GM19463 (cell line): ENCODE results near the gene CUX1.
"Not testable (repeated sequence)": the region's sequence is repeated elsewhere in the genome, so short reads cannot be mapped to it uniquely, and the experiment has no call there.

Source experiments
- ATAC-seq: cut with Tn5 transposase; IDR thresholded peaks from one replicate; pipeline ENCODE4 v1.9.1; 2021; ENCODE audit warnings: mild to moderate bottlenecking, moderate library complexity; ENCODE audit not compliant: unreplicated experiment

Gene CUX1

DNA sequence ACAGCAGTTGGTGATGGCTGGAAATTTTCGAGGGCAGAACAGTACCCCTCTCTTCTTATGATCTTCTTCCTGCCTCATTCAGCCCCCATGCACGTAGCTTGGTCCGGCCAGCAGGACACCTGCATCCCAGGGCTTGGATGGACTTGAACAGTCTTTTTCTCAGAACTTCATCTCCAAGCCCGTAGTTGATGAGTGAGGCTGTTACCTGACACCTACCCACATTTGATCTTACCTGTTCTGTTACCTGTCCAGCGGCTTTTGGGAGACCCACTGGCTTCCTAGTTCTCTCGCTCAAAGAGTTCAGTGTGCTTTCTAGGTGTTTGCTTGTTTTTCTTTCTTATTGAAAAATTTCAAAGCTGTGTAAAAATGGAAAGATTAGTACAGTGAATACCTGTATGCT is 212.2 kb downstream of the CUX1 start:
- no peak for ATAC-seq

DNA sequence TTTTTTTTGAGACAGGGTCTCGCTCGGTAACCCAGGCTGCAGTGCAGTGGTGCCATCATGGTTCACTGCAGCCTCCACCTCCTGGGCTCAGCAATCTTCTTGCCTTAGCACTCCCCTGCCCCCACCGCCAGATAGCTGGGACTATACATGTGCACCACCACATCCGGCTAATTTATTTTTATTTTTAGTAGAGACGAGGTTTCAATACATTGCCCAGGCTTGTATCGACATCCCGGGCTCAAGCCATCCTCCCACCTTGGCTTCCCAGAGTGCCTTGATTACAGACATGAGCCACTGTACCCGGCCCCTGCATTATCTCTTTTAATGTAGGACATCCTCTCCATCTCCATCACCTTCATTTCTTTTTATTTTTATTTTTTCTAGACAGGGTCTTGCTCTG is 213.3 kb downstream of the CUX1 start:
- no peak for ATAC-seq

DNA sequence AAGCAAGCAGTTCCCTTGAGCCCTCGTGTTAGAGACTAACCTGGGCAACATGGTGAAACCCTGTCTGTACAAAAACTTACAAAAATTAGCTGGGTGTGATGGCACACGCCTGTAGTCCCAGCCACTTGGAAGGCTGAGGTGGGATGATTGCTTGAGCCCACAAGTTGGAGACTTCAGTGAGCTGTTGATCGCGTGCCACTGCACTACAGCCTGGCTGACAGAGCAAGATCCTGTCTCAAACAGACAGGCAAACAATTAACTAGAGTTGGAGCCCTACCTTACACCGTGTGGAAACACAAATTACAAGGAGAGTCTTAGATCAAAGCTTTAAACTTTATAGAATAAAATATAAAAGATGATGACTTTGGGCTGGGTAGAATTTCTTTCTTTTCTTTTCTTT is 219.5 kb downstream of the CUX1 start:
- no peak for ATAC-seq

DNA sequence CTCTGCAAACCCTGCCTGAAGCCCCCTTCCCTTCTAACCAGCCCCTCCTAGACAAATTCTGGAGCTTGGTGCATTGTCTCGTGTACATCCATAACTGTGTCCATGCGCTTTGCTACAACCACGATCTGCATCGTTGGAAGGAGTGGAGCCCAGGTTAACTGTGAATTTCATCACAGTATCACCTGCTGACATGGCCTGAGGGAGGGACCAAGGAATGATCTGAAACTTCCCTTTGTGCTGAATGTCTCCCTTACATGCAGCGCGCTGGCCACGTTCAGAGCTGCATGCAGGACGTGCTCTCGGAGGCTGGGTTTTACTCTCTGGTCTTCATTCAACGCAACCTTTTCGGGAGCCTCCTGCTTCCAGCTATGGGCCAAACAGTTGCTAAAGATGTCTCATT is 222.3 kb downstream of the CUX1 start:
- ATAC-seq, result no peak

DNA sequence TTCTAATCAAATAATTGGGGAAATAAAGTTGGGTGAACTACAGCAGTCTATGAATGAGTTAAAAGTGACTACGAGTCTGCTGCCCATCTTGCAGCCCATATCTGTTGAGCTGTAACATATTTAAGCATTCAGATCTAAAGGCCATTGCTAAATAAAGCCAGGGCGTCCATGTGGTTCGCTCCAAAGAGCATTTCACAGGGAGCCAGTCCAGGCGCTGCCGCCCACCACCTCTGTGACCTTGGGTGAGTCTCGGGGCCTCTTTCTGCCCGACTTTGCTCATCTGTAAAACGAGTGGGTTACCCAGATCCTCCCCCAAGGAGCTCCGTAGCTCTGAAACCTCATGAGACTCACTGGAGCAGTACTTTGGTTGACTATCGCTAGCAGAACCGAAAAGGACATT is 223.1 kb downstream of the CUX1 start:
- no peak for ATAC-seq

DNA sequence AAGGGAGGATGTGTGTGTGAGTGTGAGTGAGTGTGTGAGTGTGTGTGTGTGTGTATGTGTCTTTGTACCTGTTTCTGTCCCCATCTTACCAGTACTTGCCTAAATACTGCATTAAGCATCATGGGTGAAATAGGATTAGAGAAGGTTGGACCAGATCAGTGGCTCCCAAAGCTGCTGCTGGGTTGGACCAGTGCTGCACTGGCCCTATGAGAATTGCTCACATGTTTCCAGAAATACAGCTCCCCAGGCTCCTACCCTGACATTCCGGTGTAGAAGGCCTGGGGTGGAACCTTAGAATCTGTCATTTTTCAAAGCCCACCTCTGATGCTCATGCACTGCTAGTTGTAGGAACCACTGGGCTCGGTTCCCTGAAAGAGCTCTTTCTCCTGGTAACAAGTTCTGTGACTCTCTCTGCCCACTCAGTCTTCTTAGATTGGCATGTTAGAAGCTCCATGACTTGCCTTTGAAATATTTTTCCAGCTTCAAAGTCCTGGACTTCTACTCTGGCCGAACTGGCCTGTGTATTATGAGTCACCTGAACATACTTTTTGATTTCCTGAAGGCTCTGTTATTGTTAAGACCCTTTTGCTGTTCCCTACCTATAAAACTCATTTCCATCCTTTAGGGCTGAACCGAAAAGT is 224.7 kb downstream of the CUX1 start:
- ATAC-seq, result no peak

DNA sequence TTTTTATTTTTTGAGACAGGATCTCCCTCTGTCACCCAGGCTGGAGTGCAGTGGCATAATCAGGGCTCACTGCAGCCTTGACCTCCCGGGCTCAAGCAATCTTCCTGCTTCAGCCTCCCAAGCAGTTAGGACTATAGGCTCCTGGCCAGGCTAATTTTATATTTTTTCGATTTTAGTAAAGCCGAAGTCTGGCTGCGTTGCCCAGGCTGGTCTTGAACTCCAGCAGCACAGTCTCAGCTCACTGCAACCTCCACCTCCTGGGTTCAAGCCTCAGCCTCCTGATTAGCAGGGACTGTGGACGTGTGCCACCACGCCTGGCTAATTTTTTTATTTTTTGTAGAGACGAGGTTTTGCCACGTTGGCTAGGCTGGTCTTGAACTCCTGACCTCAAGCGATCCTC is 225.4 kb downstream of the CUX1 start:
- ATAC-seq, result not testable (repeated sequence)

DNA sequence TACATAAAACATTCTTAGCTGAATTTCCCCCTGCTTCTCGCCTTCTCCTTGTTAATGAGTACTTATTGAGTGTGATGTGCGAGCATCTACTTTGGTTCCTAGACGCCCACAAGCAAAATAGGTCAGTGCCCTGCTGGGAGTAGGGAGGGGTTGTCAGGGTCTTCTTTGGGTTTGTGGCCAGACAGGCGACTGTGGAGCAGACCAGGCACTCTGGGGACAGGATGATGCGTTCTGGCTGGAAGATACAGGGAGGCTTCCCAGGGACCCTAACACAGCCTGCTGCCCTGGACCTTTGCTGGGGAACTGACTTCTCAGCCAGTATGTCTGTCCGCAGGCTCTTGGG is 227.2 kb downstream of the CUX1 start:
- ATAC-seq, result no peak

DNA sequence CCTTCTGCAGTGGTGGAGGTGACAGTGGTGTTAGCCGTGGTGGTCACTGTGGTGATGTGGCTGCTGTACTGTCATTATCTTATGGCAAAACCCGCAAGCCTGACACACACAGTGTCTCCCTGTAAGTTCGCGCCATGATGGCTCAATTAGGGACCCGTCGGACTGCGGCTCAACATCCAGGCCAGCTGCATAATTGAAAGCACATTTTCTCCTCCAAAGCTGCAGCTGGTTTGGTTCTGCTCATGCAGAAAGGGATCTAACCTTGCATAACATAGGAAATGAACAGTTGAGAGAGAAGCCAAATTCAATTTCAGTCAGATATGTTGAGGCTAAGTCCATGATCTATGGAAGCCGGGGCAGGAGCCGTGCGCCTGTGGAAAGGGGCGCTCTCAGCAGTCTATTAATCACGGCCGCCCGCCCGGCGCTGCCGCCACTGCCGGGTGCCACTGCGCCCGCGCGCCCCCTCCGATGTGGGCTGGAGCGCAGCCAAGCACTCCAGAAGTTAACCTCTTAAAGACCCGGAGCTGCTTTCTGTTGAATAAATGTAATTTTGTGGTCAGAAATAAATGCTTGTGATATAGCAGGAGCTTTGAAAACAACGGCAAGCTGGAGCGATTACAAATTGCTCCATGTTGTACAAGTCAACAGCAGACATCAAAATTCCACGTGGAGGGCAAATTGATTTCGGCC is 227.7 kb downstream of the CUX1 start:
- no peak for ATAC-seq

DNA sequence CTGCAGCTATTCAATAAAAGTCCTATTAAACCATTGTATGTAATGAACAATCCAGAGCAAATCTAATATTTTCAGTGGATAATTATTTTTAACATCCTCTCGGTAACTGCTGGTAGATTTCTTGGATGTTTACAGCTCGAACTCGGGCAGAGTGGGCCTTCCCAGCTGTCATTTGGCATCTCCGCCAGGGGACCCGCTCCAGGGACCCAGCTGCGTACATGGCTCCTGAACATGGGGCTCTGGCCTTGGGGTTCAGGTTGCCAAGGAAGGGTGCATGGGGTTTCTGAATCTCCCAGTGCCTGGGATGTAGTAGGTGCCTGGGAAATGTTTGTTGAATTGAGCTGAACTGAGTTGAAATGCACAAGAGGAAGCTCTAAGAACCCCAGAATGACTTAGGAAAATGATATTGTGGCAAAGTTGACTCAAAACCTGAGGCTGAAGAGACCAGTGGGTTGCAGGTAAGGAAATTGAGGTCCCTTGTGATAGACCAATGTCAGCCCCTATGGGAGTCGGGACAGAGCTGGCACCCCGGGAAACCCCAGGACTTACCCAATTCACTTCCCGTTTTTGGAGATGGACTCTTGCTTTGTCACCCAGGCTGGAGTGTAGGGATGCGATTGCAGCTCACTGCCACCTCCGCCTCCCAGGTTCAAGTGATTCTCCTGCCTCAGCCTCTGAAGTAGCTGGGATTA is 228.4 kb downstream of the CUX1 start:
- ATAC-seq, result no peak

DNA sequence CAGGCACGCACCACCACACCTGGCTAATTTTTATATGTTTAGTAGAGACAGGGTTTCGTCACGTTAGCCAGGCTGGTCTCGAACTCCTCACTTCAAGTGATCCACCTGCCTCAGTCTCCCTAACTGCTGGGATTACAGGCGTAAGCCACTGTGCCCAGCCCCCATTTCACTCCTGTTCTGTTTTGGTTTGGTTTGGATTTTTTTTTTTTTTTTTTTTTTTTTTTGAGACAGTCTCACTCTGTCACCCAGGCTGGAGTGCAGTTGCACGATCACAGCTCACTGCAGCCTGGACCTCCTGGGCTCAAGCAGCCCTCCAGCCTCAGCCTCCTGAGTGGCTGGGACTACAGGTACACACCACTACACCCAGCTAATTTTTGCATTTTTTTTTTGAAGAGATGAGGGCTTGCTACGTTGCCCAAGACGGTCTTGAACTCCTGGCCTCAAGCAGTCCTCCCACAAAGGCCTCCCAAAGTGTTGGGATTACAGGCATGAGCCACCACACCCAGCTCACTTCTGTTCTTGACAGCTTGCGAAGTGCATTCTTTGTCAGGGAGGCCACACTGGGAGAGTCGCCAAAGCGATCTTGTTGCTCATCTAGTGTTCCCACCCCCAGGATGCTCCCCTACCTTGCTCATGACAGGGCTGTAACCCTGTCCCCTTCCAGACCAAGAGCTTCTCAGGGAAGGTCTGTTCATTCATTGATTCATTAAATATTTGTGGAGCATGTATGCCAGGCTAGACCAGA is 229.1 kb downstream of the CUX1 start:
- ATAC-seq, result no peak

DNA sequence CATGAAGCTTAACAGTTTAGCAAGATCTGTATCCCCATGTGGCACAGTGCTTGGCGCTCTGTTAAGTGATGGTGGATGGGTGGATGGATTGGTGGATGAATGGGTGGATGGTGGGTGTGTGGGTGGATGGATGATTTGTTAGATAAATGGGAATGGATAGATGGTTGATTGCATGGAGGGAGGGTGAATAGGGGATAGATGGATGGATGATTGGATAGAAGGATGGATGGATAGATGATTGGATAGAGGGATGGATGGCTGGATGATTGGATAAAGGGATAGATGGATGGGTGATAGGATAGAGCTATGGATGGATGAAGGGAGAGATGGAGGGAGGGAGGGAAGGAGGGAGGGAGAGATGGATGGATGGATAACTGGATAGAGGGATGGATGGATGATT is 229.7 kb downstream of the CUX1 start:
- no peak for ATAC-seq

DNA sequence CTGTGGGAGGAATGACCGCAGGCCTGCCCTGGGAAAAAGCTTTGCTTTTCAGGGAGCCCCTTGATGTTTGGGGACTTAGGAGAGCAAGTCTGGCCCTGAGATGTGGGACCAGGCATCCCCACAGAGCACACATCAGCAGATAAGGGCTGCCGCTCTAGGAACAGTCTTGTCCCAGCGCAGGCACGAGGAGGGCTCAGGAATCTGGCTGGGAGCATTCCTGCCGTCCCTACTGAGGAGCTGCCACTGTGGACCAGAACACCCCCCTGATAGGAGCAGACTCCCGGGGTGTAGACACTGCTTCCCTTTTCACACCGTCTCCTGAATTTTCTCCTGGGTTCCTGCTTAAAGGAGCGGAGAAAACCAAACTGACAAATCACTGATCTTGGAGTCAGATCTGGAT is 232.3 kb downstream of the CUX1 start:
- ATAC-seq, result no peak

DNA sequence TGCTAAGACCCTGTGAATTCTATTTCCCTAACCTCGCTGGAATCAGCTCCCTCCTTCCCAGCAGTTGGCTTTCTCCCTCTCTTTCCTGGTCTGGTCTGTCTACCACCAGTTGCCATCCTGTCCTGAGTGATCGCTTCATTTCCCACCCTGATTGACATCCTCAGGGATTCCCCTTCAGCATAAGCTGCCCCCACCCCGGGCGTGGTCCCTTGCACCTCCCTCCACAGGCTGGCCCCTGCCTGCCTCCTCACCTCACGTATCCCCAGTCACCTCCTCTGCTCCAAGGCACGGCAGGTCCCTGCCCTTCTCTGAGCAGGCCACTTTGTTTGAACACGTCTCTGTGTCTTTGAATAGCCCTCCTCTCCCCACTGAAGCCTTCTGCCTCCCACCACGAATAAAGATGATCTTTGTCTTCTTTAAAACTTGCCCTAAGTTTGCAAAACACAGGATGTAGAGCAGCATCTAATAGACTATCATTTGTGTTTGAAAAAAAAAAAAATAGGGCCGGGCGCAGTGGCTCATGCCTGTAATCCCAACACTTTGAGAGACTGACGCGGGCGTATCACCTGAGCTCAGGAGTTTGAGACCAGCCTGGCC is 233.5 kb downstream of the CUX1 start:
- ATAC-seq, result no peak

DNA sequence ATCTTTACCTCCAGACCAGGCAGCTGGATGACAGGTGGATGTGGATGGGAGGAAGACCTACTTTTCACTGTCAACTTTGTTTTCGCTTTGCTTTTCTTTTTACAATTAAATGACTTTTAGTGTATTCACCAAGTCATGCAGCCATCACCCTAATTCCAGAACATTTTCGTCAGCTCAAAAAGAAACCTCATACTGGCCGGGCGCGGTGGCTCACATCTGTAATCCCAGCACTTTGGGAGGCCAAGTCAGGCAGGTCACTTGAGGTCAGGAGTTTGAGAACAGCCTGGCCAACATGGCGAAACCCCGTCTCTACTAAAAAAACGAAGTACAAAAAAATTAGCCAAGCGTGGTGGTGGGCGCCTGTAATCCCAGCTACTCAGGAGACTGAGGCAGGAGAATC is 234.3 kb downstream of the CUX1 start:
- not testable (repeated sequence) for ATAC-seq

DNA sequence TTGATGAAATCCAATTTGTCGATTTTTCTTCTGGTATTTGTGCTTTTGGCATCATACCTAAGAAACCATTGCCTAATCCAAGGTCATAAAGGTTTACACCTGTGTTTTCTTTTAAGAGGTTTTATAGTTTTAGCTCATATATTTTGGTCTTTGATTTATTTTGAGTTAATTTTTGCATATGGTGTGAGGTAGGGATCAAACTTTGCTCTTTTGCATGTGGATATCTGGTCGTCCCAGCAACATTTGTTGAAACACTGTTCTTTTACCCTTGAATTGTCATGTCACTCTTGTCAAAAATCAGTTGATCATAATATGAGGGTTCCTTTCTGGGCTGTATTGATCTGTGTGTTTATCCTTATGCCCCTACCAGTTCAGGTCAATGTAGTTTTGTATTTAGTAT is 236.7 kb downstream of the CUX1 start:
- ATAC-seq, result no peak

DNA sequence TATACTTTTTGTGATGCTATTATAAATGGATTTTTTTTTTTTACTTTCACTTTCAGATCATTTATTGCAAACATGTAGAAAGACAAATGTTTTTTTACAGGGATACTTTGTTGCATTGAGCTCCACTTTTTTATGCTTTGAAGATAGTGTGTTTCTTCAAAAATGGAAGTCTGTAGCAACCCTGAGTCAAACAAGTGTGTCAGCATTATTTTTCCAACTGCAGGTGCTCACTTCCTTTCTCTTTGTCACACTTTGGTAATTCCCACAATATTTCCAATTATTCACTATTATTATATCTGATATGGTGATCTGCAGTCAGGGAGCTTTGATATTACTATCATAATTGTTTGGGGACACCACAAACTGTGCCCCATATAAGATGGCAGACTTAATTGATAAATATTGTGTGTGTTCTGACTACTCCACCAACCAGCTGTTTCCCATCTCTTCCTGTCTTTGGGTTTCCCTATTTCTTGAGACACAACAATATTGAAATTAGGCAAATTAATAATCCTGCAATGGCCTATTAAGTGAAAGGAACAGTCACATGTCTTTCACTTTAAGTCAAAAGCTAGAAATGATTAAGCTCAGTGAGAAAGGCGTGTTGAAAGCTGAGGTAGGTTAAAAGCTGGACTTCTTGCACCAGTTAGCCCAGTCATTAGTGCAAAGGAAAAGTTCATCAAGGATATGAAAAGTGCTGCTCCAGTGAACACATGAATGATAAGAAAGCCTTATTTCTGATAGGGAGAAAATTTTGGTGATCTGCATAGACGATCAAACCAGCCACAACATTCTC is 238.0 kb downstream of the CUX1 start:
- no peak for ATAC-seq

DNA sequence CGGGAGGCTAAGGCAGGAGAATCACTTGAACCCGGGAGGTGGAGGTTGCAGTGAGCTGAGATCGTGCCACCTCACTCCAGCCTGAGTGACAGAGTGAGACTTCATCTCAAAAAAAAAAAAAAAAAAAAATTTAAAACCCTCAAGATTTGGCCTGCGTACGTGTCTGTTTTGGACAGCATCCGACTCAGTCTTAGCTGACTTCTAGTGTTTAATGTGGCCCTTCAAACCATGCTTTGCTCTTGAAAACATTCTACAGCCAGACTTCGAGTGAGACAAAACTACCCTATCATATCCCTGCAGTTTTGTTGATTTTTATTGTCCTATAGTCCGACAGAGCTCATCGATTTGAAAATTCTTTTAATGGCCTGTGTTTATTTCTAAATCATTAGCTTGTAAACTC is 242.1 kb downstream of the CUX1 start:
- no peak for ATAC-seq

DNA sequence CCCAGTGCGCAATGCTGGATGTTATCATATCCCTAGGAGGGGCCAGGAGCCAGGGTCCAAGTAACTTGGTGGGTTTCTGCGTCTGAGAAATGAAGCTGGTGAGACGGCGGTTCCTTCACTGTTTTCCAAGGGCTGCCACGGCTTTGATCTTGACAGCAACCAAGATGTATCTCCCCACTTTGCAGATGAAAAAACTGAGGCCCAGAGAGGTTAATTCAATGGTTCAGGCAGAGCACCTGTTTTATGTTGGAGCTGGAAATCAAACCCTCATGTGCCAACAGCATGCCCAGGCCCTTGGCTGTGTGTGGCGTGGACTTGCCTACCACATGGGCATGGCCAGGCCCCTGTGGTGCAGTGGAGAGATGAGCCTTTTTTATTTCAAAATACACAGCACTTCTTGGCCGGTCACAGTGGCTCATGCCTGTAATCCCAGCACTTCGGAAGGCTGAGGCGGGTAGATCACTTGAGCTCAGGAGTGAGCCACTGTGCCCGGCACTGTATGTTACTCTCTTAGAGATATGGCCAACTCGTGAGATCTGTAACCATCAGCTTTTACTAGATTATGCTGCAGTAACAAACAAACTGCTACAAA is 244.0 kb downstream of the CUX1 start:
- no peak for ATAC-seq

DNA sequence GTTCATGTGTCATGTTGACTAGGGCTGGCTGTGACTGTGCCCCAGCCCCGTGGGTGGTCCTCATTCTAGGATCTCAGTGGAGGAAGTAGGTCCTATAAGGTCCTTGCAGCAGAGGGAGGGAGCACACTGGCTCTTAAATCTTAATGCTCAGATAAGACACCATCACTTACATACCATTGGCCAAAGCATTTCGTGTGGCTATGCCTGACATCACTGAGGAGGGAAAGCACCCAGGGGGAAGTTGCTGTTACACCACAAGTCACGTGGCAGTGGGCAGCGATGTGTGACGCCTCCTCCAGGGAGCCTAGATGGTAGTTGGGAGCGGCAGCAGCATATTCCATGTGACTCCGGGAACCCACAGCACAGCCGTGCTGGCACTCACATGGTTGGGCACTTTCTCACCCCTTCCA is 244.6 kb downstream of the CUX1 start:
- peak; percentile 84 for ATAC-seq
